Measurements from ENCODE around the gene DGKH. TPM values are rescaled to one million over a fixed set of nuclear protein-coding genes. Genes with fewer than 3 reads are reported as not detected.
"Not testable (repeated sequence)": the region's sequence is repeated elsewhere in the genome, so short reads cannot be mapped to it uniquely, and the experiment has no call there.

Gene DGKH
- total RNA-seq, 1 experiment from 2014 or later = 5.2 TPM

DNA sequence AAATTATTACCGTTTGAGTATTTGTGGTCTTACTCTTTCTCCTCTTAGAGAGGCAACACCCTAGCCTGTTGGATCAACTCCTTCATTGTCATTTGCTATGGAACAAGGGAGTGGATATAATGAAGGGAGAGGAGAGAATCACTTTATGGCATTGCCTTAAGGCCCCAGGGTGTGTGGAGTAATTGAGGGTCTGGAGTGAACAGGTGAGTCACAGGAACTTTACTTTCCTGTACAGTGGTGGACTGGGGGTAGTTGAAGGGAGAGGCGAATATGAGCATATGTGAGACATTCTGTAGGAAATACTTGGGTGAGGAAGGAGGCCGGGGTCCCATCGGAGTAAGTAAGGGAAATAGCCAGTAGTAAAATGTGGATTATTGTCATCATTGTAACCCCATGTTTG, 17.0 kb downstream of the DGKH start:
- H3K4me1 ChIP-seq = no peaks in the 10 kb centered on the region
- no peak overlapping the region for H3K4me3 Mint-ChIP-seq (ENCODE audit: unreplicated experiment)
- H3K27me3 Mint-ChIP-seq (ENCODE audit: insufficient read depth, unreplicated experiment) = no peaks in the 10 kb centered on the region
- DNase-seq = no peak
- H3K27ac Mint-ChIP-seq (ENCODE audit: unreplicated experiment) = no peak overlapping the region
- H3K4me3 ChIP-seq (ENCODE audit: low read depth, low read length) = no peak overlapping the region
- H3K9me3 Mint-ChIP-seq (ENCODE audit: unreplicated experiment) = no peaks in the 10 kb centered on the region
- TF ChIP-seq, protein P1, sequence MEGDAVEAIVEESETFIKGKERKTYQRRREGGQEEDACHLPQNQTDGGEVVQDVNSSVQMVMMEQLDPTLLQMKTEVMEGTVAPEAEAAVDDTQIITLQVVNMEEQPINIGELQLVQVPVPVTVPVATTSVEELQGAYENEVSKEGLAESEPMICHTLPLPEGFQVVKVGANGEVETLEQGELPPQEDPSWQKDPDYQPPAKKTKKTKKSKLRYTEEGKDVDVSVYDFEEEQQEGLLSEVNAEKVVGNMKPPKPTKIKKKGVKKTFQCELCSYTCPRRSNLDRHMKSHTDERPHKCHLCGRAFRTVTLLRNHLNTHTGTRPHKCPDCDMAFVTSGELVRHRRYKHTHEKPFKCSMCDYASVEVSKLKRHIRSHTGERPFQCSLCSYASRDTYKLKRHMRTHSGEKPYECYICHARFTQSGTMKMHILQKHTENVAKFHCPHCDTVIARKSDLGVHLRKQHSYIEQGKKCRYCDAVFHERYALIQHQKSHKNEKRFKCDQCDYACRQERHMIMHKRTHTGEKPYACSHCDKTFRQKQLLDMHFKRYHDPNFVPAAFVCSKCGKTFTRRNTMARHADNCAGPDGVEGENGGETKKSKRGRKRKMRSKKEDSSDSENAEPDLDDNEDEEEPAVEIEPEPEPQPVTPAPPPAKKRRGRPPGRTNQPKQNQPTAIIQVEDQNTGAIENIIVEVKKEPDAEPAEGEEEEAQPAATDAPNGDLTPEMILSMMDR (IDR thresholded peaks at IDR 0.05; ENCODE audit: insufficient read depth in 1 of 2, low read depth in 1 of 2, low read length in 1 of 2, severe bottlenecking in 1 of 2, unreplicated experiment in 1 of 2) = no peak
- no peaks in the 10 kb centered on the region for H3K27me3 ChIP-seq (replicated peaks; ENCODE audit: control insufficient read depth, insufficient read depth, low read length)
- intact Hi-C loops (cut with micrococcal nuclease; ENCODE audit: unreplicated experiment) = no loop called here
- POLR2A ChIA-PET = no interaction called here
- CTCF ChIA-PET = no interaction called here
- H3K36me3 Mint-ChIP-seq (ENCODE audit: insufficient read depth, unreplicated experiment) = peaks cover 5% of the 10 kb centered on the region
- no peaks in the 10 kb centered on the region for H3K36me3 ChIP-seq (ENCODE audit: control insufficient read depth, insufficient read depth, low read length)
- H3K4me1 Mint-ChIP-seq (ENCODE audit: low read depth, unreplicated experiment) = peaks cover 7% of the 10 kb centered on the region
- BruUV-seq (replicated peaks) = no TSS peak
- H3K9me3 ChIP-seq = no peaks in the 10 kb centered on the region

GRCh38 chr13:42066542-42066941, 18.1 kb downstream of the DGKH start:
- Histone ChIP-seq H3K4me3 (ENCODE audit: low read depth, low read length) (no peak overlapping the region), H3K4me1 (no peaks in the 10 kb centered on the region), H3K9me3 (no peaks in the 10 kb centered on the region), H3K36me3 (ENCODE audit: control insufficient read depth, insufficient read depth, low read length) (no peaks in the 10 kb centered on the region), H3K27me3 (replicated peaks; ENCODE audit: control insufficient read depth, insufficient read depth, low read length) (no peaks in the 10 kb centered on the region)
- CTCF ChIA-PET = no interaction called here
- TF ChIP-seq, protein P1 (IDR thresholded peaks at IDR 0.05; ENCODE audit: insufficient read depth in 1 of 2, low read depth in 1 of 2, low read length in 1 of 2, severe bottlenecking in 1 of 2, unreplicated experiment in 1 of 2) = no peak
- Mint-ChIP-seq H3K27ac (ENCODE audit: unreplicated experiment) (no peak overlapping the region), H3K4me3 (ENCODE audit: unreplicated experiment) (no peak overlapping the region), H3K4me1 (ENCODE audit: low read depth, unreplicated experiment) (peaks cover 7% of the 10 kb centered on the region), H3K36me3 (ENCODE audit: insufficient read depth, unreplicated experiment) (peaks cover 5% of the 10 kb centered on the region), H3K27me3 (ENCODE audit: insufficient read depth, unreplicated experiment) (no peaks in the 10 kb centered on the region), H3K9me3 (ENCODE audit: unreplicated experiment) (no peaks in the 10 kb centered on the region)
- BruUV-seq (replicated peaks) = no TSS peak
- POLR2A ChIA-PET = no interaction called here
- intact Hi-C loops (cut with micrococcal nuclease; ENCODE audit: unreplicated experiment) = no loop called here
- no peak for DNase-seq

DNA sequence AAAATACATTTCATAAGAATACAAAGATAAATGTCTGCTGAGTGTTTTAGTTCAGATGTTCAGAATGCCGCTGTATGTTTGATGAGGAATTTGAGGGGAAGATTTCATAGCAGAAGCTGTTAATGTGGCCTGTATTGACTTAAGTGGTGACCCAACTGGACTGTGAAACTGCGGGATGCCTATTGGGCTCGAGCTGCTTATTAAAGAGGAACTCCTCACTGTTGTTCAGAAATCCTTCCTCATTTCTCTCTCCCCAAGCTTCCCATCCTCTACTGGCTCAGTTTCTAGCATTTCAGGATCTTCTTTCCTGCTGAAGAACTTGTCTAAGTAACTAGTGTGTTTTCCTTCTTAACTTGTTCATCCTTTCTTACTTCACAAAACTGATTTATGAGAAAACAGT, 20.4 kb downstream of the DGKH start:
- Mint-ChIP-seq H3K4me1 (ENCODE audit: low read depth, unreplicated experiment) (no peaks in the 10 kb centered on the region), H3K27me3 (ENCODE audit: insufficient read depth, unreplicated experiment) (no peaks in the 10 kb centered on the region)
- intact Hi-C loops (cut with micrococcal nuclease; ENCODE audit: unreplicated experiment) = no loop called here

DNA sequence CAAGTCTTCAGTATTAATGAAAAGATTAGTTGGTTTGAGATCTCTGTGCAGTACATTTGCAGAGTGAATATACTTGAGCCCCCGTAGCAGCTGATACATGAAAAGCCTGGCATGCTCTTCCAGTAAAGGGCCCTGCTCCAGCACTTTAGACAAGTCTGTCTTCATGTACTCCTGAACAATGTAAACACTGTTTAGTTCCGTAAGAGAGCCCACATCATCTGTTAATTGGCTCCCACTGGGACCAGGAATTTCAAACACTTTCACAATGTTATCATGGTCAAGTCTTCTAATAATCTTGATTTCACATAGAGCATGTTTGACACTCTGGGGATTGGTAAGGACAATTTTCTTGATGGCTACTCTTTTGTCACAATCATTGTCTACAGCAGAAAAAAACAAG, 22.2 kb downstream of the DGKH start:
- H3K27me3 Mint-ChIP-seq (ENCODE audit: insufficient read depth, unreplicated experiment); H3K27me3 ChIP-seq (replicated peaks; ENCODE audit: control insufficient read depth, insufficient read depth, low read length); POLR2A ChIA-PET; H3K36me3 Mint-ChIP-seq (ENCODE audit: insufficient read depth, unreplicated experiment); DNase-seq; H3K27ac Mint-ChIP-seq (ENCODE audit: unreplicated experiment); H3K4me3 Mint-ChIP-seq (ENCODE audit: unreplicated experiment); H3K36me3 ChIP-seq (ENCODE audit: control insufficient read depth, insufficient read depth, low read length); H3K4me3 ChIP-seq (ENCODE audit: low read depth, low read length); H3K4me1 Mint-ChIP-seq (ENCODE audit: low read depth, unreplicated experiment); BruUV-seq (replicated peaks); intact Hi-C loops (cut with micrococcal nuclease; ENCODE audit: unreplicated experiment); H3K4me1 ChIP-seq; H3K9me3 Mint-ChIP-seq (ENCODE audit: unreplicated experiment); H3K9me3 ChIP-seq: not testable (repeated sequence)
- CTCF ChIA-PET = interaction anchor here (0.6 kb wide), 1 partner anchor 64 kb away, joined by 3 read pairs; no protein-coding TSS in a partner anchor

More for the DNA sequence above, 20.4 kb downstream of the DGKH start:
- Mint-ChIP-seq H3K27ac (ENCODE audit: unreplicated experiment) (no peak overlapping the region), H3K4me3 (ENCODE audit: unreplicated experiment) (no peak overlapping the region), H3K9me3 (ENCODE audit: unreplicated experiment) (no peaks in the 10 kb centered on the region), H3K36me3 (ENCODE audit: insufficient read depth, unreplicated experiment) (no peaks in the 10 kb centered on the region)
- CTCF ChIA-PET = no interaction called here
- H3K9me3 ChIP-seq = no peaks in the 10 kb centered on the region
- POLR2A ChIA-PET = no interaction called here
- no peaks in the 10 kb centered on the region for H3K36me3 ChIP-seq (ENCODE audit: control insufficient read depth, insufficient read depth, low read length)
- no peaks in the 10 kb centered on the region for H3K27me3 ChIP-seq (replicated peaks; ENCODE audit: control insufficient read depth, insufficient read depth, low read length)
- TF ChIP-seq, protein P1 (IDR thresholded peaks at IDR 0.05; ENCODE audit: insufficient read depth in 1 of 2, low read depth in 1 of 2, low read length in 1 of 2, severe bottlenecking in 1 of 2, unreplicated experiment in 1 of 2) = no peak
- H3K4me1 ChIP-seq = no peaks in the 10 kb centered on the region
- no TSS peak for BruUV-seq (replicated peaks)
- H3K4me3 ChIP-seq (ENCODE audit: low read depth, low read length) = no peak overlapping the region
- DNase-seq = no peak
